K562 (cell line): Measurements from ENCODE around the gene CXXC4. TPM values are rescaled to one million over a fixed set of nuclear protein-coding genes. Genes with fewer than 3 reads are reported as not detected.

Experiments used
- ATAC-seq: fragments of 200-7000 bp; cut with Tn5 transposase; 3 replicates; pipeline ENCODE4 v1.9.1; 2020; ENCODE audit warnings: moderate library complexity
- BruUV-seq: library from RNA; stranded (reverse); fragments of 400-500 nt; replicated peaks from 2 replicates; lab custom pipeline; 2021; lab: Mats Ljungman, UMichigan
- CTCF ChIA-PET: fragments of 300-600 bp; formaldehyde crosslinking; extraction: SDS; loops from one replicate; lab custom pipeline; 2021; ENCODE audit warnings: low intra/inter-chr PET ratio; lab: Yijun Ruan, JAX
- POLR2A ChIA-PET: fragments of 300-600, 350-650 bp; sonication (Branson Sonifier 250); formaldehyde crosslinking; extraction: SDS; loops from one replicate; lab custom pipeline; 2021; ENCODE audit warnings: antibody characterized with exemption, inconsistent platforms; lab: Yijun Ruan, JAX
- DNase-seq, 4 experiments: peaks; one replicate each; pipeline versions ENCODE4 v3.0.0 to v3.0.0-alpha.2; 2011 to 2018; ENCODE audit warnings: low spot score in 3 of 4, mixed read lengths in 3 of 4; ENCODE audit errors: extremely low read depth in 1 of 4
- FAIRE-seq: peaks from 2 replicates; lab custom pipeline; 2011; peaks lifted over from hg19 to GRCh38; lab: Jason Lieb, UNC
- H2AFZ ChIP-seq: 2 replicates; pipeline ENCODE4 v1.6.0; 2011; ENCODE audit warnings: low read depth, low read length, control low read depth, inconsistent platforms
- H3K27ac ChIP-seq: fragments of 200-600 bp; 3 replicates; pipeline ENCODE4 v1.8.0; 2011; ENCODE audit warnings: low read depth, mild to moderate bottlenecking, control low read depth, inconsistent platforms, low read length, moderate library complexity, mixed read lengths; ENCODE audit errors: extremely low read depth
- H3K27me3 ChIP-seq, 2 experiments: fragments of 300-600 bp in 1 of 2; 2 replicates in 1 of 2; 3 replicates in 1 of 2; pipeline versions ENCODE4 v1.6.0 to v1.8.0; 2011; ENCODE audit warnings: inconsistent platforms in 2 of 2, low read length in 2 of 2, mild to moderate bottlenecking in 1 of 2, mixed read lengths in 1 of 2, moderate library complexity in 1 of 2; ENCODE audit not compliant: control insufficient read depth in 2 of 2, insufficient read depth in 2 of 2
- H3K36me3 ChIP-seq: fragments of 300-600 bp; 3 replicates; pipeline ENCODE4 v1.8.0; 2011; ENCODE audit warnings: mild to moderate bottlenecking, low read length, inconsistent platforms; ENCODE audit not compliant: control insufficient read depth, insufficient read depth
- H3K4me1 ChIP-seq, 2 experiments: fragments of 200-600 bp in 1 of 2; replicated peaks in 1 of 2; 2 replicates in 1 of 2; 3 replicates in 1 of 2; pipeline versions ENCODE4 v1.5.1 to v1.8.0; 2011; ENCODE audit warnings: inconsistent platforms in 2 of 2, low read length in 2 of 2, mild to moderate bottlenecking in 1 of 2, mixed read lengths in 1 of 2, moderate library complexity in 1 of 2; ENCODE audit not compliant: control insufficient read depth in 2 of 2, insufficient read depth in 2 of 2
- H3K4me2 ChIP-seq: 2 replicates; pipeline ENCODE4 v1.6.1; 2011; ENCODE audit warnings: low read length, control low read depth, inconsistent platforms, mixed read lengths; ENCODE audit not compliant: insufficient read depth
- H3K4me3 ChIP-seq: fragments of 200-600 bp; sonication (generic), shearing (Covaris generic); 2 replicates; pipeline ENCODE4 v1.5.1; 2016; ENCODE audit warnings: control low read depth, inconsistent platforms
- H3K79me2 ChIP-seq: fragments of 200-600 bp; 3 replicates; pipeline ENCODE4 v1.8.0; 2011; ENCODE audit warnings: low read length, inconsistent platforms; ENCODE audit not compliant: control insufficient read depth, insufficient read depth
- H3K9ac ChIP-seq, 2 experiments: 2 replicates each; pipeline versions ENCODE4 v1.6.0 to v1.6.1; 2011; ENCODE audit warnings: low read depth in 2 of 2, low read length in 2 of 2, control low read depth in 1 of 2, inconsistent platforms in 1 of 2, mild to moderate bottlenecking in 1 of 2, mixed read lengths in 1 of 2; ENCODE audit not compliant: insufficient read depth in 1 of 2
- H3K9me1 ChIP-seq: one replicate; pipeline ENCODE4 v1.6.0; 2011; ENCODE audit warnings: inconsistent platforms, mild to moderate bottlenecking, low read length, moderate library complexity; ENCODE audit not compliant: control insufficient read depth, insufficient read depth
- H3K9me3 ChIP-seq: replicated peaks from 2 replicates; pipeline ENCODE4 v1.5.1; 2011; ENCODE audit warnings: low read depth, low read length, inconsistent platforms; ENCODE audit not compliant: control insufficient read depth, insufficient read depth
- H4K20me1 ChIP-seq: replicated peaks from 2 replicates; pipeline ENCODE4 v1.6.1; 2011; ENCODE audit warnings: low read length, inconsistent platforms, mixed read lengths; ENCODE audit not compliant: control insufficient read depth, insufficient read depth
- HIVEP1 ChIP-seq: fragments of 250-450 bp; sonication (Bioruptor Pico); IDR thresholded peaks from 2 replicates; pipeline ENCODE4 v1.4.0; 2020; ENCODE audit warnings: mild to moderate bottlenecking
- NR4A1 ChIP-seq, 2 experiments: fragments of 250-450 bp in 1 of 2; fragments of 450-650 bp in 1 of 2; sonication (Bioruptor Pico) in 1 of 2; IDR thresholded peaks; 2 replicates each; pipeline versions ENCODE4 v1.4.0 to v1.6.1; 2016 to 2020; ENCODE audit warnings: mild to moderate bottlenecking in 2 of 2, missing compliant biosample characterization in 1 of 2, missing genetic modification characterization in 1 of 2, moderate library complexity in 1 of 2
- PRPF4 ChIP-seq: fragments of 200-400 bp; formaldehyde crosslinking; IDR thresholded peaks from one replicate; pipeline ENCODE4 v1.6.1; 2017; ENCODE audit warnings: low read length, low read depth, mild to moderate bottlenecking; ENCODE audit not compliant: insufficient read depth, poor library complexity, severe bottlenecking
- PURB ChIP-seq: sonication (generic); formaldehyde crosslinking; IDR thresholded peaks from 2 replicates; pipeline ENCODE4 v1.9.0; 2021; ENCODE audit warnings: low read depth, mild to moderate bottlenecking, missing genetic modification reagents
- RB1 ChIP-seq: fragments of 450-650 bp; IDR thresholded peaks from 2 replicates; pipeline ENCODE4 v1.6.1; 2017; ENCODE audit warnings: low read depth, mild to moderate bottlenecking
- SIN3A ChIP-seq, 2 experiments: fragments of 150-350 bp in 1 of 2; IDR thresholded peaks; 2 replicates each; pipeline ENCODE4 v1.6.1; 2011 to 2016; ENCODE audit warnings: borderline replicate concordance in 2 of 2, low read depth in 2 of 2, low read length in 2 of 2, mild to moderate bottlenecking in 2 of 2, moderate library complexity in 2 of 2; ENCODE audit not compliant: control insufficient read depth in 1 of 2
- SMAD2 ChIP-seq: fragments of 150-350 bp; IDR thresholded peaks from 2 replicates; pipeline ENCODE4 v1.6.1; 2014; ENCODE audit warnings: low read depth, mild to moderate bottlenecking, low read length
- ZNF121 ChIP-seq: sonication (generic); formaldehyde crosslinking; conservative IDR thresholded peaks from 2 replicates; pipeline ENCODE4 v1.8.0; 2022; ENCODE audit warnings: missing genetic modification reagents
- WGBS: fragments of 100-300 bp; shearing (Covaris generic); methylation state at CpG from one replicate; pipeline ENCODE4 v1.1.6; 2016; ENCODE audit warnings: low coverage, mixed read lengths; ENCODE audit not compliant: insufficient coverage; ENCODE audit errors: missing lambda C conversion rate; 5-methylcytosine and 5-hydroxymethylcytosine counted together
- in situ Hi-C: fragments of 300-500 bp; cut with MboI; formaldehyde crosslinking; loops from 4 replicates; pipeline ENCODE4 v1.15.0; 2018; ENCODE audit warnings: inconsistent platforms, mixed read lengths
- intact Hi-C: fragments of 100-400 bp; cut with micrococcal nuclease; formaldehyde crosslinking; loops from 2 replicates; pipeline ENCODE4 v1.14.2; 2022
- polyA plus RNA-seq, 8 experiments: library from polyadenylated mRNA; depleted of rRNA in 4 of 8; stranded (reverse) in 5 of 8; unstranded in 3 of 8; fragments of >200 nt; fragmentation: Nextera tagmentation in 2 of 8; fragmentation: Illumina TruSeq in 1 of 8; extraction: Ambion mirVana in 2 of 8; extraction: Trizol in 1 of 8; gene quantifications; 2 replicates each; pipeline versions ENCODE4 v1.2.1 to v1.2.3, GENCODE V29; 2011 to 2014; ENCODE audit warnings: inconsistent platforms in 1 of 8, missing spikeins in 1 of 8
- total RNA-seq, 7 experiments: library from RNA; depleted of rRNA in 6 of 7; stranded (reverse); fragments of >200 nt in 6 of 7; fragmentation: Illumina TruSeq in 2 of 7; extraction: Trizol in 2 of 7; gene quantifications; 2 replicates each; pipeline versions ENCODE4 v1.2.1 to v1.2.3, GENCODE V29; 2011 to 2021; ENCODE audit warnings: low replicate concordance in 1 of 7

Gene CXXC4
- total and polyA plus RNA-seq, 9 of the 15 experiments (the other 6 are each of a cell fraction or from before 2014, with no cell fraction given) = not detected

DNA sequence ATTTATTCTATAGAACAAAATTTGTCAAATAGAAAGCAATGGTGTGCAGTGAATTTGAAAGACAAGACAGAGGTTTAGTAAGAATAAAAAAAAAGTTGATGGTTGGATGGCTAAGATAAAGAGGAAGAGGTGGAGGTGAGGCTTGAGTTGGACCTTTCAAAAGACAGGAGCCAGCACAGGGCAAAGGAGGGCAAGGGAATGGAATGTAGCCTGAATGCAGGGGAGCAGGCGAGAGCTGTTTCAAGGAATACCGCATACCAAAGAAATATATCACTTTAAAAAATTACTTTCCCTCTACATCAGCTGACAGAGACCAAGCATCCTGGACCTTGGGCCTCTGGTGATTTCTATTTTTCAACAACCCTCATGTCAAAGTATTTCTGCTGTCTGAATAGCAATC is 38.0 kb upstream of the CXXC4 start:
- H3K27me3 ChIP-seq = no peaks in the 10 kb centered on the region
- FAIRE-seq (no peak), DNase-seq (no peak), ATAC-seq (no peak)
- no peaks in the 10 kb centered on the region; the same call in 1 of the 2 replicates for H3K9me3 ChIP-seq
- H2AFZ ChIP-seq = no peak overlapping the region
- in situ Hi-C loops (no loop called here), intact Hi-C loops (no loop called here)
- no peaks in the 10 kb centered on the region for H4K20me1 ChIP-seq
- no peak overlapping the region for H3K9ac ChIP-seq
- TF ChIP-seq NR4A1 (CRISPR knock-in tag; IDR thresholded peaks at IDR 0.05) = no peak
- no peak for TF ChIP-seq NR4A1 (tag; IDR thresholded peaks at IDR 0.05)
- TF ChIP-seq SIN3A (IDR thresholded peaks at IDR 0.05; ENCODE audit: borderline replicate concordance in 2 of 2, control insufficient read depth in 1 of 2, low read depth in 2 of 2, low read length in 2 of 2) = no peak
- TF ChIP-seq RB1 = no peak
- TF ChIP-seq PURB (CRISPR knock-in tag) = no peak
- H3K4me2 ChIP-seq = no peak overlapping the region
- WGBS = 0% methylated on average over 2 of the region's 2 CpGs
- no peak overlapping the region for H3K4me3 ChIP-seq
- no peaks in the 10 kb centered on the region for H3K36me3 ChIP-seq
- no TSS peak for BruUV-seq
- no peaks in the 10 kb centered on the region for H3K79me2 ChIP-seq
- no peak overlapping the region for H3K27ac ChIP-seq
- ChIA-PET CTCF (no interaction called here), POLR2A (no interaction called here)
- no peaks in the 10 kb centered on the region for H3K9me1 ChIP-seq
- no peaks in the 10 kb centered on the region for H3K4me1 ChIP-seq

DNA sequence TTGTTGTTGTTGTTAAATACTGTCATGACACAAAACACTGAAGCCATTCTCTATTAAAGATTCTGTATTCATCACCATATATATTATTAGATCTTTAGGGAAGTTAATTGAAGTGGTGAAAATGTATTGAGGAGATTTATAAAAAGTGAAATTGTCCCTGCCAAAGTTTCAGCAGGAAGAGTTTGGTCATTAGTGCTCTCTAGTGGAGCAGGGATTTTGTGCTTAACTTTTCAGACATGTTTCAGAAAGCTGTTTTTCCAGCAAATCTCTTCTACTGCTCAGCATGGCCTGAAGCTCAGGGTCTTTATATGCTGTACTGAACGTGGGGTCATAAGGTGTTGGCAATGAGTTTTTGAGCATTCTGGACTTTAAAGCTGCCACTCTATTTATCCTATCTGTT is 36.7 kb upstream of the CXXC4 start:
- Histone ChIP-seq H3K4me1 (no peaks in the 10 kb centered on the region), H3K36me3 (no peaks in the 10 kb centered on the region), H3K9ac (no peak overlapping the region), H4K20me1 (no peaks in the 10 kb centered on the region), H3K27ac (no peak overlapping the region), H3K9me3 (no peaks in the 10 kb centered on the region; the same call in 1 of the 2 replicates), H3K79me2 (no peaks in the 10 kb centered on the region), H3K9me1 (no peaks in the 10 kb centered on the region), H3K4me2 (no peak overlapping the region), H3K27me3 (no peaks in the 10 kb centered on the region), H2AFZ (no peak overlapping the region), H3K4me3 (no peak overlapping the region)
- FAIRE-seq = no peak
- in situ Hi-C loops = no loop called here
- intact Hi-C loops = no loop called here
- POLR2A ChIA-PET = no interaction called here
- no peak for DNase-seq
- BruUV-seq = no TSS peak
- CTCF ChIA-PET = no interaction called here
- 0% methylated on average over 1 of the region's 1 CpG for WGBS
- no peak for ATAC-seq
- TF ChIP-seq PRPF4 (no peak), SMAD2 (no peak), HIVEP1 (CRISPR knock-in tag) (no peak), ZNF121 (CRISPR knock-in tag) (no peak)
